Natural killer cell (primary cell): ENCODE results near the gene TEX14. TPM values are rescaled to one million over a fixed set of nuclear protein-coding genes. Genes with fewer than 3 reads are reported as not detected.
"Not testable (repeated sequence)": the region's sequence is repeated elsewhere in the genome, so short reads cannot be mapped to it uniquely, and the experiment has no call there.

Experiments used
- ATAC-seq, 3 donors: fragments of 150-1000 bp in 2 of 3; fragments of 200-7000 bp in 1 of 3; cut with Tn5 transposase; 1 replicate in 1 of 3; 2 replicates in 2 of 3; pipeline ENCODE4 v1.10.0; 2021; ENCODE audit warnings: mild to moderate bottlenecking in 2 of 3, moderate library complexity in 2 of 3
- DNase-seq, 2 donors: peaks; one replicate each; pipeline versions ENCODE4 v3.0.0 to v3.0.0-alpha.2; 2013 to 2021; ENCODE audit warnings: mixed read lengths in 1 of 2
- H3K27ac ChIP-seq: one replicate; pipeline ENCODE4 v1.5.1; 2013; ENCODE audit warnings: mild to moderate bottlenecking, low read length
- H3K27me3 ChIP-seq: one replicate; pipeline ENCODE4 v1.6.1; 2013; ENCODE audit warnings: low read length; ENCODE audit not compliant: control insufficient read depth, insufficient read depth
- H3K36me3 ChIP-seq: one replicate; pipeline ENCODE4 v1.6.1; 2013; ENCODE audit warnings: low read length; ENCODE audit not compliant: control insufficient read depth, insufficient read depth
- H3K4me1 ChIP-seq: one replicate; pipeline ENCODE4 v1.6.1; 2013; ENCODE audit warnings: low read length; ENCODE audit not compliant: control insufficient read depth, insufficient read depth
- H3K4me3 ChIP-seq: one replicate; pipeline ENCODE4 v1.5.1; 2013; ENCODE audit warnings: low read length
- H3K9me3 ChIP-seq: one replicate; pipeline ENCODE4 v1.6.1; 2013; ENCODE audit warnings: low read length; ENCODE audit not compliant: control insufficient read depth, insufficient read depth
- H3K27ac Mint-ChIP-seq, 2 donors: one replicate each; pipeline ENCODE4 v1.8.0; 2022; ENCODE audit warnings: mild to moderate bottlenecking in 2 of 2, mixed read lengths in 2 of 2, moderate library complexity in 1 of 2
- H3K27me3 Mint-ChIP-seq, 2 donors: one replicate each; pipeline ENCODE4 v1.8.0; 2022; ENCODE audit warnings: low read depth in 2 of 2, mixed read lengths in 2 of 2
- H3K36me3 Mint-ChIP-seq: one replicate; pipeline ENCODE4 v1.8.0; 2022; ENCODE audit warnings: mixed read lengths
- H3K4me1 Mint-ChIP-seq, 2 donors: one replicate each; pipeline ENCODE4 v1.8.0; 2022; ENCODE audit warnings: mixed read lengths in 2 of 2
- H3K4me3 Mint-ChIP-seq: one replicate; pipeline ENCODE4 v1.8.0; 2022; ENCODE audit warnings: mild to moderate bottlenecking, moderate library complexity, mixed read lengths
- H3K9me3 Mint-ChIP-seq, 2 donors: one replicate each; pipeline ENCODE4 v1.8.0; 2022; ENCODE audit warnings: mixed read lengths in 2 of 2
- CTCF ChIP-seq: fragments of 200-600 bp; IDR thresholded peaks from one replicate; pipeline ENCODE4 v1.8.0; 2022; ENCODE audit warnings: antibody characterized with exemption
- WGBS: methylation state at CpG from one replicate; pipeline ENCODE4 v1.1.7; 2013; ENCODE audit warnings: missing lambda C conversion rate; ENCODE audit not compliant: insufficient coverage; 5-methylcytosine and 5-hydroxymethylcytosine counted together
- intact Hi-C: fragments of 100-400 bp; cut with micrococcal nuclease; formaldehyde crosslinking; loops from one replicate; pipeline ENCODE4 v1.14.2; 2022
- total RNA-seq, 4 donors: library from RNA; stranded (reverse); fragments of 120-200 nt in 1 of 4; gene quantifications; one replicate each; pipeline versions ENCODE4 v1.2.3 to v1.2.4, GENCODE V29; 2013 to 2022

TEX14 gene
- total RNA-seq, 3 donors from 2014 or later (not counting 1 experiment from before 2014, with no cell fraction given): 0.29 to 1.1 (median 0.89) TPM

GRCh38 chr17:58586009-58586644 lies 105.7 kb downstream of the TEX14 start:
- peaks cover 0 to 4% of the 10 kb centered on the region in 2 donors for H3K4me1 Mint-ChIP-seq
- ATAC-seq (no peak), DNase-seq (no peak)
- H3K9me3 ChIP-seq: no peaks in the 10 kb centered on the region
- H3K4me1 ChIP-seq: peaks cover 5% of the 10 kb centered on the region
- no peaks in the 10 kb centered on the region for H3K36me3 ChIP-seq
- no peaks in the 10 kb centered on the region for H3K9me3 Mint-ChIP-seq
- no peaks in the 10 kb centered on the region for H3K36me3 Mint-ChIP-seq
- intact Hi-C loops: loop anchor here (5.0 kb wide), 1 partner anchor 106 kb away; the partner anchor contains the start of genes RAD51C and TEX14
- no peak for TF ChIP-seq CTCF
- no peak overlapping the region for H3K27ac Mint-ChIP-seq
- H3K4me3 Mint-ChIP-seq: no peak overlapping the region
- H3K27me3 ChIP-seq: no peaks in the 10 kb centered on the region
- no CpG with 5 or more reads among the region's 1 CpG for WGBS
- H3K27ac ChIP-seq: no peak overlapping the region
- peaks cover 6 to 7% of the 10 kb centered on the region in 2 donors for H3K27me3 Mint-ChIP-seq
- H3K4me3 ChIP-seq: no peak overlapping the region

- ATAC-seq: no peak
- Histone ChIP-seq H3K4me3 (no peak overlapping the region), H3K4me1 (peaks cover 5% of the 10 kb centered on the region), H3K36me3 (no peaks in the 10 kb centered on the region), H3K27ac (no peak overlapping the region), H3K9me3 (no peaks in the 10 kb centered on the region), H3K27me3 (no peaks in the 10 kb centered on the region)
- Mint-ChIP-seq H3K36me3 (no peaks in the 10 kb centered on the region), H3K4me1 (peaks cover 0 to 4% of the 10 kb centered on the region in 2 donors), H3K9me3 (no peaks in the 10 kb centered on the region), H3K4me3 (no peak overlapping the region), H3K27ac (no peak overlapping the region), H3K27me3 (peaks cover 6 to 7% of the 10 kb centered on the region in 2 donors)
- no peak for DNase-seq
- intact Hi-C loops: loop anchor here (5.0 kb wide), 1 partner anchor 107 kb away; the partner anchor contains the start of genes RAD51C and TEX14
- TF ChIP-seq CTCF: no peak
- WGBS: 95% methylated on average over 8 of the region's 10 CpGs
Observed at GRCh38 chr17:58585554-58585953, 106.3 kb downstream of the TEX14 start.

GRCh38 chr17:58583486-58583885 lies 108.4 kb downstream of the TEX14 start:
- ATAC-seq (no peak), DNase-seq (no peak)
- Histone ChIP-seq H3K4me3 (no peak overlapping the region), H3K36me3 (no peaks in the 10 kb centered on the region), H3K27ac (no peak overlapping the region), H3K9me3 (no peaks in the 10 kb centered on the region), H3K27me3 (no peaks in the 10 kb centered on the region), H3K4me1 (peaks cover 5% of the 10 kb centered on the region)
- peaks cover 7 to 10% of the 10 kb centered on the region in 2 donors for H3K27me3 Mint-ChIP-seq
- TF ChIP-seq CTCF: no peak
- no peak overlapping the region for H3K27ac Mint-ChIP-seq
- H3K9me3 Mint-ChIP-seq: no peaks in the 10 kb centered on the region
- no peak overlapping the region for H3K4me3 Mint-ChIP-seq
- H3K4me1 Mint-ChIP-seq: peaks cover 0 to 4% of the 10 kb centered on the region in 2 donors
- H3K36me3 Mint-ChIP-seq: no peaks in the 10 kb centered on the region
- intact Hi-C loops: no loop called here
- 85% methylated on average over 4 of the region's 5 CpGs for WGBS

- H3K9me3 Mint-ChIP-seq, H3K27ac Mint-ChIP-seq, DNase-seq, H3K4me3 Mint-ChIP-seq, H3K36me3 Mint-ChIP-seq, H3K27me3 ChIP-seq, H3K27ac ChIP-seq, H3K36me3 ChIP-seq, intact Hi-C loops, H3K4me1 ChIP-seq, ATAC-seq, H3K4me3 ChIP-seq, H3K4me1 Mint-ChIP-seq, H3K9me3 ChIP-seq: not testable (repeated sequence)
- peaks cover 7 to 10% of the 10 kb centered on the region in 2 donors for H3K27me3 Mint-ChIP-seq
- 95% methylated on average over 7 of the region's 7 CpGs for WGBS
Observed at GRCh38 chr17:58582718-58583117, 109.1 kb downstream of the TEX14 start.
